ENCODE data around the gene CDRT15. TPM values are rescaled to one million over a fixed set of nuclear protein-coding genes. Genes with fewer than 3 reads are reported as not detected.

CDRT15 gene
- total and polyA plus RNA-seq, 9 donors, result not detected

- no peak overlapping the region for H3K27ac ChIP-seq
- H3K27me3 ChIP-seq, result no peaks in the 10 kb centered on the region
- peaks cover 2% of the 10 kb centered on the region for H3K4me1 ChIP-seq (ENCODE audit: insufficient read depth)
- no peak overlapping the region for H3K4me3 ChIP-seq
- no peaks in the 10 kb centered on the region for H3K9me3 ChIP-seq
- whole genome bisulfite sequencing, 3 donors, result 76 to 94% (median 84%) methylated on average over 5 of the region's 5 CpGs
- no peak for TF ChIP-seq CTCF (IDR thresholded peaks at IDR 0.05)
- no peak for TF ChIP-seq EP300 (IDR thresholded peaks at IDR 0.05)
- TF ChIP-seq POLR2A (IDR thresholded peaks at IDR 0.05), result no peak
- no peaks in the 10 kb centered on the region for H3K36me3 ChIP-seq
- no peak for DNase-seq
- intact Hi-C loops (cut with DNase I), result no loop called here
Measured at GRCh38 chr17:14204084-14204483, 32.6 kb downstream of the CDRT15 start.

GRCh38 chr17:14203388-14203787 lies 33.3 kb downstream of the CDRT15 start:
- H3K27me3 ChIP-seq, result no peaks in the 10 kb centered on the region
- peaks cover 2% of the 10 kb centered on the region for H3K4me1 ChIP-seq (ENCODE audit: insufficient read depth)
- H3K4me3 ChIP-seq, result no peak overlapping the region
- no peaks in the 10 kb centered on the region for H3K36me3 ChIP-seq
- WGBS, 3 donors, result 81 to 91% (median 86%) methylated on average over 3 of the region's 3 CpGs
- no peaks in the 10 kb centered on the region for H3K9me3 ChIP-seq
- intact Hi-C loops (cut with DNase I), result no loop called here
- no peak overlapping the region for H3K27ac ChIP-seq
- no peak for DNase-seq
- no peak for TF ChIP-seq EP300 (IDR thresholded peaks at IDR 0.05)

- 94 to 96% (median 94%) methylated on average over 10 of the region's 10 CpGs for WGBS, 3 donors
- H3K27ac ChIP-seq, result no peak overlapping the region
- no peak overlapping the region for H3K4me3 ChIP-seq
- TF ChIP-seq EP300 (IDR thresholded peaks at IDR 0.05) (no peak), POLR2A (IDR thresholded peaks at IDR 0.05) (no peak), CTCF (IDR thresholded peaks at IDR 0.05) (no peak)
- no peak for DNase-seq
- H3K36me3 ChIP-seq, result no peaks in the 10 kb centered on the region
- H3K27me3 ChIP-seq, result no peaks in the 10 kb centered on the region
- intact Hi-C loops (cut with DNase I), result no loop called here
- no peaks in the 10 kb centered on the region for H3K9me3 ChIP-seq
- H3K4me1 ChIP-seq (ENCODE audit: insufficient read depth), result peaks cover 2% of the 10 kb centered on the region
Measured at GRCh38 chr17:14202388-14203166, 34.1 kb downstream of the CDRT15 start.

- H3K4me3 ChIP-seq, result no peak overlapping the region
- H3K36me3 ChIP-seq, result no peaks in the 10 kb centered on the region
- no peak for DNase-seq
- H3K27me3 ChIP-seq, result no peaks in the 10 kb centered on the region
- TF ChIP-seq POLR2A (IDR thresholded peaks at IDR 0.05), result no peak
- TF ChIP-seq EP300 (IDR thresholded peaks at IDR 0.05), result no peak
- no peak for TF ChIP-seq CTCF (IDR thresholded peaks at IDR 0.05)
- no peak overlapping the region for H3K27ac ChIP-seq
- peaks cover 2% of the 10 kb centered on the region for H3K4me1 ChIP-seq (ENCODE audit: insufficient read depth)
- H3K9me3 ChIP-seq, result no peaks in the 10 kb centered on the region
- WGBS, 3 donors, result 94 to 97% (median 97%) methylated on average over 4 of the region's 4 CpGs
- intact Hi-C loops (cut with DNase I), result no loop called here
Measured at GRCh38 chr17:14201988-14202380, 34.7 kb downstream of the CDRT15 start.

Data from ovary (tissue), 9 donors.